Inferior parietal cortex (tissue), 1 donor: Measurements from ENCODE around the gene MTOR.
"Not testable (repeated sequence)": the region's sequence is repeated elsewhere in the genome, so short reads cannot be mapped to it uniquely, and the experiment has no call there.

Source experiments
- DNase-seq: peaks from one replicate; pipeline ENCODE4 v3.0.0-alpha.2; 2016; ENCODE audit errors: extremely low spot score

MTOR gene

DNA sequence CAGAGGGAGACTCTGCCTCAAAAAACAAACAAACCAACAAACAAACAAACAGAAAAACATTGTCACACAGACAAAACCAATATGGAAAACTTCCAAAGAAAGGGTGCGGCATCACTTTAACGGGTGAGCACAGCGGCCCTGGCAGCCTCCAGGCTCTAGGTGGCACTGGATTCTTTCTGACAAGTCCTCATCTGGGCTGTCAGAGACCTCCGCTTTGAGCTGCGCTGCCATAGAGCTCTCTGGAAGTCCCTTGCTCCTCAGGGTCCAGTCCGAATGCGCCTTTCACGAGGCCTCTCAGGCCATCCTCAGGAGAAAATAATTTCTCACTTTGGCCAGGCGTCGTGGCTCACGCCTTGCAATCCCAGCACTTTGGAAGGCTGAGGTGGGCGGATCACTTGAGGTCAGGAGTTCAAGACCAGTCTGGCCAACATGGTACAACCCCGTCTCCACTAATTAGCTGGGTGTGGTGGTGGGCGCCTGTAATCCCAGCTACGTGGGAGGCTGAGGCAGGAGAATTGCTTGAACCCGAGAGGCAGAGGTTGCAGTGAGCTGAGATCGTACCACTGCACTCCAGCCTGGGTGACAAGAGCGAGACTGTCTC is 198.3 kb downstream of the MTOR start:
- DNase-seq = not testable (repeated sequence)

DNA sequence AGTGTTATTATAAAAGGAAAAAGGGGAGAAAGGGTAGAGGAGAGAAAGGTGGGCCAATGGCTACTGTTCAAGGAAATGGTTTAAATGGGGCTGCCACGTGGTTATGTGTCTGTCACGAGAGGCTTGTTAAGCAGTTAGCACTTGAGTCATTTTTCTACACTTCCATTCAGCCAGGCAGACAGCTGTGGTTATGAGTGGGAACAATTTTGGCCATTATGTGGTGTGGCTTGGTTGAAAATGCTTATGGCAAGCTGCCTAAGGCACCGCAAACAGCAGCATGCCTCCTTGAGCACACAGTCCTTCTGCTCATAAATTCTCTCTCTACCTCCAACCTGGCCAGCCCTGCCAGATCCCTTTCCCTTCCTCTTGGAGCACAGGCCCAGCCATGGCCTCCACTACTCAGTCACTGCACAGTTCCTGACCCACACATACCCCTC is 199.4 kb downstream of the MTOR start:
- DNase-seq = peak; percentile 40

GRCh38 chr1:11061652-11062365 is 200.5 kb downstream of the MTOR start:
- no peak for DNase-seq

DNA sequence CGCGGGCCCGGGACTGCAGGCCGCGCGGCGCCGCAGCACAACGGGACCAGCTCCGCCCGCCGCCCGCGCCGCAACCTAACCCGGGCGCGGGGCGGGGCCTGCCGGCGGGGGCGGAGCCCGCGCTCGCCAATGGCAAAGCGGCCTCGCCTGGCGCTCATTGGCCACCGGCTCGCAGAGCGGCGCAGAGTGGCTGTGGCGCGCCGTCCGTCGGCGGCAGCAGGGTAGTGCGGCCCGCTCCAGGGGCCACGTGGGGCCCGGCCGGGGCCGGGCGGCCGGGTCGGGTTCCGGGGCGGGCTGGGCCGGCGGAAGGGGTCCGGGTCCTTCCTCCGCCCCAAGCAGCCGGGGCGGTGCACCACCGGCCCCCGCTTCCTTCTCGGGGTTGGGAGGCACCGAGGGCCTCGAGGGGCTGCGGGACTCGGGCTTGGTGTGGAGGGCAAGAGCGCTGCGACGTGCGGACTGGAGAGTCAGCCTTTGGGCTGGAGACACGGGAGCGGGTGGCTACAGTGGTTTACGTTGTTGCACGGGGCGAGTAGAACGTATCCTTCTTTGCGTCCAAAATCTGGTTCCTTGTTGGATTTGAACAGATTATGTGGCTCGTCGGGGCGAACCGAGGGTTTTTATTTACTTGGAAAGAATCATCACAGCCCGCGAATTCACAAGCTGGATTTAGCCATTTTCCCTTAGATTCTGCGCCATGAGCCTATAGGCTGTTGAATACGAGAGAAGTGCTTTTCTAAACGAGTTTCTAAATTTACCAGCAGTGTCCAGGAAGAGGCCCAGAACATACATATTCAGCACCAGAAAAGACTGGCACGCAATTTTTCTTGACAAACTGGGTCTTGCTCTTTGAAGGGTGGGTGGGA is 202.2 kb downstream of the MTOR start, which contains the start of gene SRM:
SRM (minus strand) TSS at position 51 of the 863 bp plus-strand sequence. CDS start 75 bp downstream, outside the sequence.
- DNase-seq = peak; percentile 87

- DNase-seq = no peak
Measured at GRCh38 chr1:11059155-11059967, 203.0 kb downstream of the MTOR start.

DNA sequence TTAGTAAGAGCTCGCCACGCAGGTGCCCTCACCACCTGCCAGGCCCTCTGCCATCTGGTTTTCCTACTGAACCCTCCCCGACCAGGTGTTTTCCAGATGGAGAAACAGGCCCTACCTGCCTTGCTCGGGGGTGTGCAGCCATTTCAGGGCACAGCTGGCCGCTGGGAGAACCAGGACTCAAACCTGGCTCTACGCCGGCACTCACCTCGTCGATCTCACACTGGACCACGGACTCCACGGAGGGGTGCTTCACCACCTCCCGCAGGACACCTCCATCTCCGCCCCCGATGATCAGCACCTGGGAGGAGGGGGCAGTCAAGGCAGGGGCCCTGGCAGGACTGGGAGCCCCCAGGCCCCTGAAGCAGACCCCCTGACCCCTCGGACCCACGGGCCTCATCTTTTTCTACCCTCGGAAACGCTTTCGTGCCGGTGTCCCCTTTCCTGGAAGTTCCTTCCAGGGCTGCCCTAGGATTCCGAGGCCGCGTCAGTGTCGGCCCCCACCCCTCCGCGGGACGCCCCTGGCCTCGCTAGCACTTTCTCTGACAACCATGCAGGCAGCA is 203.7 kb downstream of the MTOR start:
- DNase-seq = no peak

DNA sequence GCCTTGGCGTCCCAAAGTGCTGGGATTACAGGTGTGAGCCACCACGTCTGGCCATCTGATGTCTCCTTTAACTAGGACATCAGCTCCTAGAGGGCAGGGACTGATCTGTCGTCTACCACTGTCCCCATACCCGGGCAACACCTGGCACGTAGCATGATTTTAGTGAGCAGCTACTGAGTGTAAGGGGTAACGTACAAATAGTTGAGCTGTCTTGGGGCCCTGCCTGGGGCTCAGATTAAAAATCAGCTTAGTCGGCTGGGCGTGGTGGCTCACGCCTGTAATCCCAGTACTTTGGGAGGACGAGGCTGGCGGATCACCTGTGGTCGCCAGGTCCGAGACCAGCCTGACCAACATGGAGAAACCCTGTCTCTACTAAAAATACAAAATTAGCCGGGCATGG is 204.3 kb downstream of the MTOR start:
- DNase-seq = no peak

DNA sequence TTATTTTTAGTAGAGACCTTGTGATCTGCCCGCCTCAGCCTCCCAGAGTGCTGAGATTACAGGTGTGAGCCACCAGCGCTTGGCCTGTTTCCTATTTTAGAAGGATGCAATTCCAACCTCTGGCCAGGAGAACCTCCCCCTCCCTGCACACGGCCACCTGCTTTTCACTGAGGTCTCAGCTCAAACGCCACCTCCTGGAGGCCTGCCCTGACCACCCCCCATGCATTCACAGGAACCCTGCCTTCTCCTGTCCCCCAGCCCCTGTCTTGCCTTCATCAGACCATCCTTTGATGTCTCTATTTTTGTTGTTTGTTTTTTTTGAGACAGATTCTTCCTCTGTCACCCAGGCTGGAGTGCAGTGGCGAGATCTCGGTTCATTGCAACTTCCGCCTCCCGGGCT is 204.9 kb downstream of the MTOR start:
- no peak for DNase-seq
